22Rv1 (cell line): ENCODE measurements around the gene CERCAM.

ENCODE experiments used
- CTCF ChIP-seq: fragments of 450-650 bp; IDR thresholded peaks from 2 replicates; pipeline ENCODE4 v1.5.1; 2017; ENCODE audit warnings: mild to moderate bottlenecking
- ZFX ChIP-seq: fragments of 450-650 bp; IDR thresholded peaks from 2 replicates; pipeline ENCODE4 v1.6.1; 2017; ENCODE audit warnings: antibody characterized with exemption, borderline replicate concordance

- no peak for TF ChIP-seq CTCF
- no peak for TF ChIP-seq ZFX
Measured at GRCh38 chr9:128393145-128393775, 27.4 kb upstream of the CERCAM start.
